ENCODE measurements around the gene PCED1B.
"Not testable (repeated sequence)": the region's sequence is repeated elsewhere in the genome, so short reads cannot be mapped to it uniquely, and the experiment has no call there.

PCED1B gene

GRCh38 chr12:47242426-47242825 is 163.0 kb downstream of the PCED1B start:
- DNase-seq: no peak

DNA sequence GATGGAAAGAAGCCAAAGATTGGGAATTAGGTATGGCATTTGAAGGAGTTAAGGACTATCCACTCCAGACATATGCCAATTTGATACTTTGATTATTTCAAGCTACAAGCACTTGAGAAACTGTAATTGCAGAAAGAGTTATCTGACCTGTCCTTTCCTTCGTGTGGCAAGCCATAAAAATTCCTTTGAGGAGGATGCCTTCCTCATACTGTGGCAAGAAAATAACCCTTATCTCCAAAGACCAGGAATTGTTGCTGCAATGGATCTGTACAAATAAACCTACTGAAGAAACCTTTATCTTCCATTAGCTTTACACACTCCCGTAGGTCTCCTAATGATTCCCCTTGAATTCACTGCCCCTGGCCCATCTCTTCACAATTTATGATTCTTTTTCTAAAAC is 165.4 kb downstream of the PCED1B start:
- DNase-seq: no peak

- no peak for DNase-seq
Observed at GRCh38 chr12:47245623-47246022, 166.2 kb downstream of the PCED1B start.

DNA sequence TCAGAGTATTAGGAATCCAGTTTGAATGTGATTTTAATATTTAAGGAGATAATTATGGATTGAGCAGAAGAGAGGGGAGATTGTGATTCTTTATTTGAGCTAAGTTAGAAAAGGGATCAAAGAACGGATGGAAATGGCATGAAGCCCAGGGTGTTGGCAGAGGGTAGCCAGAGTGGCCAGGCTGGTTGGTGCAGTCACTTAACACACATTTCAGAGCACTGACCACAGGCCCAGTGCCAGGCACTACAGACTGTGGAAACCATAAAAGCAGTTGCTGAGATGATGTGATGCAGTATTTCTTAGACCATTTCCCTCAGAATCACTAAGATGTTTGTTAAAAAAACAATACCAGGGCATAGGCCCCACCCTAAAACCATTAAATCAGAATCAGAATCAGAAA is 168.0 kb downstream of the PCED1B start:
- DNase-seq: no peak

- no peak for DNase-seq
Observed at GRCh38 chr12:47249082-47249481, 169.7 kb downstream of the PCED1B start.

- no peak for DNase-seq
Observed at GRCh38 chr12:47249719-47250357, 170.4 kb downstream of the PCED1B start.

DNA sequence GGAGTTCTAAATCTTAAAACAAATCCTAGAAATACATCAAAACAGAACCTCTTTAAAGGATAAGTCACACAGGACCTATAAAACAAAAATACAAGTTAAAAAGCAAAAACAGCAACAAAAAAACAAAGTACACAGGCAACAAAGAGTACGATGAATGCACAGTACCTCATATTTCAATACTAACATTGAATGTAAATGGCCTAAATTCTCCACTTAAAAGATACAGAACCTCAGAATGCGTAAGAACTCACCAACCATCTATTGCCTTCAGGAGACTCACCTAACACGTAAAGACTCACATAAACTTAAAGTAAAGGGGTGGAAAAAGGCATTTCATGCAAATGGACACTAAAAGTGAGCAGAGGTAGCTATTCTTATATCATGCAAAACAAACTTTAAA is 172.5 kb downstream of the PCED1B start:
- no peak for DNase-seq

GRCh38 chr12:47264951-47265350 is 185.5 kb downstream of the PCED1B start:
- DNase-seq: no peak

GRCh38 chr12:47265391-47265790 is 186.0 kb downstream of the PCED1B start:
- no peak for DNase-seq

DNA sequence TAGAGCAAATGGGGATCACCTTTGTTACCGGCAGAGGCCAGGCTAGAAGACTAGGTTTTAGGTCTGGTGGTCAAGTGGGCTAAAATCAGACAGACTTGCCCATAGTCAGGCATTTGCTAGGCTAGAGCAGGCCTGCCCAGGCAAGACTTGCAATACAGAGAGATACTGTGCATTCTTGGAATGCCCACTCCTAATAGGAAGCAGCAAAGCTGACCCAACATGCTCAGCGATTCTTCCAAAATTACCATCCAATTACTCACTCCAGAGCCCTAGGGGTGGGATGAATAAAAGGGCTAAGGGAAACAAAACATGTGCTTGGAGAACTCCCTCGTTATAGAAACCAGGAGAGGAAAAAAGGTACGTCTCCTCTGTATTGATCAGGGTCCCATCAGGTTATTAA is 188.2 kb downstream of the PCED1B start:
- no peak for DNase-seq

DNA sequence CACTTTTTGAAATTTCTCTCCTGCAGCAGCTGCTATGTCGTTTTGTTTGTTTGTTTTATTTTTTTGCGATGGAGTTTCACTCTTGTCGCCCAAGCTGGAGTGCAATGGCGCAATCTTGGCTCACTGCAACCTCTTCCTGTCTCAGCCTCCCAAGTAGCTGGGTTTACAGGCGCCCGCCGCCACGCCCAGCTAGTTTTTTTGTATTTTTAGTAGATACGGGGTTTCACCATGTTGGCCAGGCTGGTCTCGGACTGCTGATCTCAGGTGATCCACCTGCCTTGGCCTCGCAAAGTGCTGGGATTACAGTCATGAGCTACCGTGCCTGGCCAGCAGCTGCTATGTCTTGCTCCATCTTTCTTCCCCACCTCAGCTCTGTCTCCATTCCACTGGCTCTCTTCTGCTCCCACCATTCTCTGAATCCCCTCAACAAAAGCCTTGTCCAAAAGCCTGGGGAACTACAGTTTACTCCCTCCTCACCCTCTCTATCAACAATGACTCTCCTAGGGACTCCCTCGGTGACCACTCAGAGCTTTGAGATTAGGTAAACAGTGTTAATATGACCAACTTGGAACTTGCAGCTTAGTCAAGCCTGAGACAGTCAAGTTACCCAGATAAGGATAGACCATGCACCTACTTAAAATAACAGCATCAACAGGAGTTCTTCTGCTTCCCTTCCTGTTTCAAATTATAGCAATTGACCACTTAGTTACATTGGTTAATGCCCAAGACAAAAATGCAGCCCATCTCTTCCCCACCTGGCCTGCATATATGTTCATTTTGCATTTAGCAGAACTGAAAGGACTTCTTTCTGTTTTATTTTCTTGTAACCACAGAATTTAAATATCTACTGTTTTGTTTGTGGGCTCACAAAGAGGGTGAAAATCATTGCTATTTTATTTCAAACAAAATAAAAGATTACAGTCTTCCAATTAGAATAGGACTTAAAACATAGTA is 189.4 kb downstream of the PCED1B start:
- DNase-seq: no peak

DNA sequence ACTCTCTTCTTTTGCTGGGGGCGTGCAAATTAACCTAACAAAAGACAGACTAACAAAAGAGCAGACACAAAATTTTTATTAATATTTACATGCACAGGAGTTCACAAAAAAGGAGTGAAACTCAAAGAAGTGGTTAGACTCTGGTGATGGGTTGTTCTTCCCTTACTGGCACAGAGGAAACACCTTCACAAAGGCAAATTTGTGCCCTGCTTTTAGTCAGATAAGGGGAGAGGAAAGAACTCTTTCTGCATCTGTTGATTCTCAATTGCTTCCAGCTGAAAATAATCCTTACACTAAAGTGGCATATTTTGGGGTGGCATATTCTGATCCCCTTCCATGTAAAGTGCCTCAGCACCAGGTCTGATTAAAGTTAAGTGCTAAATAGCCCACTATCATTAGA is 190.5 kb downstream of the PCED1B start:
- no peak for DNase-seq

DNA sequence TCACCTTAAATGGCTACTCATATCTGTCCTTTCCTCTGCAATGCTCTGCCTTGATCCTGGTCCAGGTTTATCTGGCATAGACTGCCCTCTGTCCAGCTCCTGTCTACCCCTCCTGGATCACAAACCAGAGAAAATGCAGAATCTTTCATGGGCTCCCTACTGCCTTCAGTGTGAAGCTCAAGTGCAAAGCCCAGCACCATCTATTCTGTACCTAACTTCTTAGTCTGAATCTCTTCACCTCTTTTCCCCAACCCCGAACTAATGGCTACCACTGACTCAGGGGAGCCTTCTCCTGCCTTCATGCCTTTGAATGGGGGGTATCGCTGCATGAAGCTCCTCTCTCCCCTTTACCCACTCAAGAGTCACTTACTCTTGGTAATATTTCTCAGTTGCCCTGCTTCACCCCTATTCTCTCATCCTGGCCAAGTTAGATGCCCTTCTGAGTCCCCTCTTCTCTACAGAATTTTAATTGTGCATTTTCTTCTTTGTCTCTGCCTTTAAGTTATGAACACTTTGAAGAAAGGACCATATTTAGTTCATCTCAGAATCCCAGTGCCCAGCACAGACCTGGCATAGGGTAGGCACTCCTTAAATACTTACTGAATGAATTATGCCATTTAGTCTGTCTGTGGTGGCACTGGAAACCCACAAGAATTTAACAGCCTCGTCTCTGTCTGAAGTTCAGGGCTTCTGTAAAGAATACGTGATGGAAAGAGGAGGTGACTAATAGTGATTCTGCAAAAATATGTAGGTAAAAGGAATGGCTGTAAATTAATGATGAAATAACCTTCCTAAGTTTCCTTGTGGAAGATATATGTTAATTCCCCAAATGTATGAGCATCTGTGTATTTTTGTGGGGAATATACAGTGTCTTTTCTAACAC is 191.6 kb downstream of the PCED1B start:
- no peak for DNase-seq

GRCh38 chr12:47271800-47272239 is 192.4 kb downstream of the PCED1B start:
- DNase-seq: no peak

DNA sequence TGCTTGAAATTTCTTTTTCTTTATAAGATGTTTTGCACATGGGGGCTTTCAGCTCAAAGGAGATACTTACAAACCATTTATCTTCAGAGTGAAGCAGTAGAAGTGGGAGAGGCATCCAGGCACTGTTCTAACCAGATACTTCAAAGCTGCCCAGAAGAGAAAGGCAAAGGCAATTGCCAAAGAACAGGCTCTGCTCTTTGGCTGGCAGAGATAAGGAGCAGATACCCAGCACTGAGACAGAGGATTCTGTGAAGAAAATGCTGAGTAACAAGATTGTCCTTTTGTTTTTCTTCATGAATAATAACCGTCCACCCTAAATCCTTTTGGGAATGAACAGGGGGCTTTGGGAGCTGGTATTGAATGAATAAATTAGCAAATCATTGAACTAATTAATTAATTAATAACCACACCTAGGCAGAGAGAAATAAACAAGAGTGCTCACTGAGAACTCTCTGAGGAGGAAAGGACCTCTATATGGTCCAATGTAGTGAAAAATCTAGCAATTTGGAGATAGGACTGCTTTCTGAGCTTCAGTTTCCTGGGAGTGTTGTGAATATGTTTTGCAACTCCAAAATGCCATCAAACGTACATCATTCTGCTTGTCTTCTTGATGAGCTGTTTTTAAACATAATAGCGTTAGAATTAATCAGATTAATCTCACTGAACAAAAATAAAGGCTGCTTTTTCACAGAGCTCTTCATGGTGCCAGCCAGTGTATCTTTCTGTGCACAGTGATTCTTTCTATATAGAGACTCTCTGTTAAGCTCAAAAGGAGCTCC is 193.2 kb downstream of the PCED1B start:
- DNase-seq: no peak

- no peak for DNase-seq
Observed at GRCh38 chr12:47273191-47273626, 193.8 kb downstream of the PCED1B start.

GRCh38 chr12:47274760-47275159 is 195.3 kb downstream of the PCED1B start:
- no peak for DNase-seq

- no peak for DNase-seq
Observed at GRCh38 chr12:47276253-47276620, 196.8 kb downstream of the PCED1B start.

- no peak for DNase-seq
Observed at GRCh38 chr12:47276621-47277309, 197.3 kb downstream of the PCED1B start.

GRCh38 chr12:47277972-47278448 is 198.6 kb downstream of the PCED1B start:
- no peak for DNase-seq

GRCh38 chr12:47279758-47280157 is 200.3 kb downstream of the PCED1B start:
- not testable (repeated sequence) for DNase-seq

Measured in NCI-H1092 (cell line).